Fibroblast of pulmonary artery (primary cell): ENCODE data around the gene TIMM17A.

Experiments
- DNase-seq: peaks from one replicate; pipeline ENCODE4 v3.0.0-alpha.2; 2010; ENCODE audit warnings: low read depth
- H3K4me3 ChIP-seq: replicated peaks from 2 replicates; pipeline ENCODE4 v1.5.1; 2011; ENCODE audit warnings: low read depth, mild to moderate bottlenecking, control low read depth, low read length, moderate library complexity
- CTCF ChIP-seq: IDR thresholded peaks from 2 replicates; pipeline ENCODE4 v1.5.1; 2011; ENCODE audit warnings: mild to moderate bottlenecking, control low read depth, low read length, inconsistent platforms; ENCODE audit errors: missing control alignments

TIMM17A gene

GRCh38 chr1:201955009-201955728 is at the start of gene TIMM17A:
Gene TIMM17A, plus strand, starts transcription at chr1:201955503. Its CDS starts 24 bp downstream, at chr1:201955527.
- H3K4me3 ChIP-seq, result peak within 1 kb of the TSS; percentile 85
- TF ChIP-seq CTCF, result no peak
- DNase-seq, result peak; percentile 99

DNA sequence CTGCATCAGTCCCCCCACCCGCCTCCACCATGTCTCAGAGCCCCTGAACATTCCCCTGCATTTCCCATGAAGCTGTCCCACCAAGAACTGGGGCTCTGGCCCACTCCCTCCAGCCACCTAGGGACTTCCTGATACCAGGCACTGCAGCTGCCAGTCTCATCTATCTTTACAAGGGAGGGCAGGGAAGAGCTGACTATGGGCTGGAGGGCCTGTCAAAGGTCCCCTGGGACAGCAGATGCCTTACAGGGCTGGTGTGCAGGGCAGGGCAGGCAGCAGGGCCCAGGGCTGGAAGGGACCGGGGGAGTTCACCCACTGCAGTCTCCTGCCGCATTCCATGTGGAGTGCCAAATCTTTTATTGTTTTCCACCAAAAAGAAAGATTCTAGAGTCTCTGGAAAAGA is 49.0 kb upstream of the TIMM17A start:
- H3K4me3 ChIP-seq, result no peak overlapping the region
- no peak for TF ChIP-seq CTCF
- no peak for DNase-seq

DNA sequence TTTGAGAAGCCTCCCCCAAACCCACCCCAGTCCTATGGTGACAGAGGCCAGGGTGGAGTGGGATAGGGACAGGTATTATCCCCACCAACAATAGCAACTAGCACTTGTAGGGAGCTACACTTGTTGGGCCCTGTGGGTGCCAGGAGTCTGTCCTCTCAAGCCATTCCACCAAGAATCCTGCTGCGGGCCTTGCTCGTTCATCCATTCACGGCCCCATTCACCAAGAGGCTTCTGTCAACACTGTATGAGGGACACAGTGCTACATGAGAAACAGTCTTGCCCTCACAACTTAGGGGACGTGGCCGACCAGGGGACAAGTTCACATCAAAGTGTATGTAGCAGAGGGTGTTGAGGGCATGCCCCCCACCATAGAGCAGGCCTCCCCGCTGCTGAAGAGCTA is 47.7 kb upstream of the TIMM17A start:
- no peak overlapping the region for H3K4me3 ChIP-seq
- no peak for DNase-seq
- TF ChIP-seq CTCF, result no peak

GRCh38 chr1:201911826-201912571 is 43.3 kb upstream of the TIMM17A start:
- no peak overlapping the region for H3K4me3 ChIP-seq
- DNase-seq, result no peak
- TF ChIP-seq CTCF, result no peak

DNA sequence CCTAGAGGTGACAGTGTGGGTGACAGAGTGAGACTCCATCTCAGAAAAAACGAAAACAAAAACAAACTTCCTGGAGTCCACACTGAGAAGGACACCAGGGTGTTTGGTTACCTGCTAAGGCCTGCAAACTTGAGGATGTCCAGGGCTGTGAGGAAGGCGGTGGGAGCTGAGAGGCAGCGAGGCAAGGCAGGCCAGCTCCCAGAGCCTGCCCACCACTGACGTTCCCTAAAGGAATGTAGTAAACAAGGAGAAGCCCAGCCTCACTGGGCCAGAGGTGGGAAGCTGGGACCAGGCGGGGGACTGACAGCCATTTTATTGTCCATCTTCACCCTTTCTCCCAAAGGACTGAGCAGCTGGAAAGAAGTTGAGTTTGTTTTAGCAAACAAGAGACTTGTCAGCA is 42.5 kb upstream of the TIMM17A start:
- no peak for TF ChIP-seq CTCF
- peak; percentile 30 for DNase-seq
- H3K4me3 ChIP-seq, result no peak overlapping the region

DNA sequence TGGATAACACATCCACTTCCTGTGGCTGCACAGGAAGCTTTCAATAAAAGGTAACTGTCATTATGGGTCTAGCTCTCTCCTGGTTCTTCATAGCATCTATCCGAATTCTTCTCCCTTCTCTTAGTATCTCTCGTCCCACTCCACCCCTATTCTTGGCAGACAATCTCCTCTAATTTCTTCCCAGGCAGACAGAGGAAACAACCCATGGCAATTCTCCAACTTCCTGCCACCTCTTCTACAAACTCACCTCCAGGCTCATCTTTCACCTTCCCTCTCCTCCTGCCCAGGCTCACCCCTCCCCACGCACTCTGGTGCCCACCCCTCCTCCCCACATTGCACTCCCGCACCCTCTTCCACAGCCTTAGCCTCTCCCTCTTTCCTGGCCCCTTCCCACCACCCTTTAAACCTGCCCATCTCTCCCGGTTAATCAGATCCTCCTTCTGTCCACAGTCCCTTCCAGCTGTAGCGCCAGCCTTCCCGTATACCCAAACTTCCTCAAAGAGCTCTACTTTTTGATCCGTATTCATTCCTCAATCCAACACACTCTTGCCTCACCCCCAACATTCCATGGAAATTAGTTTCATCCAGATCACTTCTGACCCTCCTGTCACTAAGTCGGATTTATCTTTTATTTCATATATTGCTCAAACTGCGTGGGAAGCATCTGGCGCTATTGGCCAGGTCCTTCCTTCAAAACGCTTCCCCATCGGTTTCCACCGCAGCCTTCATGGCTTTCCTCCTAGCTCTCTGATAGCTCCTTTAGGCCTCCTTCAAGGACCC is 40.7 kb upstream of the TIMM17A start:
- no peak overlapping the region for H3K4me3 ChIP-seq
- no peak for TF ChIP-seq CTCF
- DNase-seq, result peak; percentile 31
